Hippocampal formation (tissue), 2 donors: ENCODE results near the gene CCDC170.

Experiments used
- DNase-seq, 2 donors: peaks; one replicate each; lab custom pipeline; 2025; lab: John Stamatoyannopoulos, UW

Gene CCDC170

DNA sequence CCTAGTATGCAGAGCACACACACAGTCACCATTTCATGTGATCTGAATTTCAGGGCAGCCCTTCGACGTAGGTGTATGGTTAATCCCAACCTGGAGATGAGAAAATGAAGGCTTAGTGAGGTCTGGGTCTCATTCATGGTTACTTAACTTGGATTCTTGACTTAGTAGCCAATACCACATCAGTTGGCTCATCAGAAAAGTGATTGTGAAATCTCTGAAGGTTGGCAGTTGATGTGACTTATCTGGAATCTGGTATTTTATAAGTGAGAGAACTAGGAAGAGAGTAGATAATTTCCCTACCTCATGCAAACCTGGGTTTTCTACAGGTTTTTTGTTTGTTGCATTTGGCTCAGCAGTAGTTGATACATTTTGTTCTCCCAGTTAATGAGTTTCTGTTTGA is 123.7 kb downstream of the CCDC170 start:
- no peak for DNase-seq

DNA sequence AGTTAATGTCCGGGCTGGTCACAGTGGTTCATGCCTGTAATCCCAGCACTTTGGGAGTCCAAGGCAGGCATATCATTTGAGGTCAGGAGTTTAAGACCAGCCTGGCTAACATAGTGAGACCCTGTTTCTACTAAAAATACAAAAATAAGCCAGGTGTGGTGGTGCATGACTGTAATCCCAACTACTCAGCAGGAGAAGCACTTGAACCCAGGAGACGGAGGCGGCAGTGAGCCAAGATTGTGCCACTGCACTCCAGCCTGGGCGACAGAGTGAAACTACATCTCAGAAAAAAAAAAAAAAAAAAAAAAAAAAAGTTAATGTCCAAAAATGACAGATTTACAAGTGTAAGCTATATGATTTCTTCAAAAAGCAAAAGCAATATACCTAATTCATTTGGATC is 124.9 kb downstream of the CCDC170 start:
- no peak for DNase-seq

DNA sequence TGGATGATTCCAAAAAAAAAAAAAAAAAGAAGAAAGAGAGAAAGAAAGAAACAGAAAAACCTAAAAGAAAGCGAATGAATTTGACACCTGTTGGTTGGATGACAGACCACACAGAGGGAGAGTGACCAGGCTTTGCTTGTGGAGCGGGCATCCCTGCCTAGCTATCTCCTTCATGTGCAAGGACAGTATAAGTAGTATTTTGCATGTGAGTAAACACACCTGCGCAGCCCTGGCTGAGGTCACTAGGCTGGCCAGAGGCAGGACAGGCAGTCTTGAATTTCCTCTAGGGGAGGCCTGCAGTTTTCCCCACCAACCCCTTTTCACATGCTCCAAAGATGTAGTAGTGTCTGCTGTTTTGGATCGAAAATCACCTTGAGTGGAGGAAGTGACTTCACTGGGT is 126.4 kb downstream of the CCDC170 start:
- DNase-seq, result no peak

DNA sequence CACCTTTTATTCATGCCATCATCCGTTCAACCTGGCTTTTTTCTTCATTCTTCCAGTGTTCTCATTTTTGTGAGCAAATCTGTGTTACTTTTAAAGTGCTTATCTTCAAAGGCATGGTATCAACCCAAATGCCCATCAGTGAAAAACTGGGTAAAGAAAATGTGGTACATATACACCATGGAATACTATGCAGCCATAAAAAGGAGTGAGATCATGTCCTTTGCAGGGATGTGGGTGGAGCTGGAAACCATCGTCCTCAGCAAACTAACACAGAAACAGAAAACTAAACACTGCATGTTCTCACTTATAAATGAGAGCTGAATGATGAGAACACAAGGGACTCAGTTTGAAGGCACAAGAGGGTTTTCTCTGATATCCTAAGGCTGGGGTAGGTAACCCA is 130.3 kb downstream of the CCDC170 start:
- DNase-seq, result no peak

DNA sequence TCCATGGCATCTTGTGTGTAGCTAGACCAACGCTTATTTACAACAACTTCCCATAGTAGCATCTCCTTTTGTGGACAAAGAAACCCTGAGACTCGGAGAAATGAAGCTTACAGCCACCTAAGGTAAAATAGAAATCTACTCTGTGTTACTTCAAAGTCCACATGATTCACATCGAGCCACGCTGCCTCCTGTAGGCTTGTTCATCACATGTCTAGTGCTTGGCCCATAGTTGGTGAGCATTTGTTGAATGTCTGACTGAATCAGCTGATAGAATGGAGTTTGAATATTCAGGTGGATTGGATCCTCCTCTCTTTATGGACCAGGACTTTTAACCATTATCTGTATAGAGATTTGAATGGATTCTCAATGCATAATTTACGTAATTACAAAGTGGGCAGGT is 130.7 kb downstream of the CCDC170 start:
- no peak for DNase-seq

DNA sequence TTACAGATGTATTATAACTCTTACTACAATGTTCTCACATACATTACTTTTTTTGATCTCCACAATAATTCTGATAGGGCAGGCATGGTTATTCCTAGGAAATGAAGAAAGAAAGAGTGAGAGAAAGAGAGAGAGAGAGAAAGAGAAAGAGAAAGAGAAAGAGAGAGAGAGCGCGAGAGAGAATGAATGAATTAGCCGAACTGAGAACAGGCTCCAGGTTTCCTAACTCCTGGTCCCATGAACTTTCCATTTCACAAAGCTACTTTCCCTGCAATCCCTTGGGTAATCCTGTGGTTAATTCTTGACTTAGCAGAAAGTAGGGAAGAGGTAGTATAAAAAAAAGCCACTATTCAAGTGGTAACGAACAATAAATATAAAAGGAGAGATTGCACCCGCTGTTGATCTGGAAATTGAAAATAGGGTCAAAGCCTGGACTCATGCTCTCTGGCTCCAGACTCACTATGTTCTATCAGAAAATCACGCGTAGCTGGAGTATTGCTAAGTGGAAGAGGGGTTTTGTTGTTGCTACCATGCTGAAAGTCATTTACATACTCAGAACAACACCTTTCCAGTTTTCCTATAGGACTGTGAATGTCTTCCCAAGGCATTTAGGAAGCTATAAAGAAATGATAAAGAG is 131.2 kb downstream of the CCDC170 start:
- no peak for DNase-seq

GRCh38 chr6:151627689-151628444 is 134.1 kb downstream of the CCDC170 start:
- DNase-seq, result no peak

DNA sequence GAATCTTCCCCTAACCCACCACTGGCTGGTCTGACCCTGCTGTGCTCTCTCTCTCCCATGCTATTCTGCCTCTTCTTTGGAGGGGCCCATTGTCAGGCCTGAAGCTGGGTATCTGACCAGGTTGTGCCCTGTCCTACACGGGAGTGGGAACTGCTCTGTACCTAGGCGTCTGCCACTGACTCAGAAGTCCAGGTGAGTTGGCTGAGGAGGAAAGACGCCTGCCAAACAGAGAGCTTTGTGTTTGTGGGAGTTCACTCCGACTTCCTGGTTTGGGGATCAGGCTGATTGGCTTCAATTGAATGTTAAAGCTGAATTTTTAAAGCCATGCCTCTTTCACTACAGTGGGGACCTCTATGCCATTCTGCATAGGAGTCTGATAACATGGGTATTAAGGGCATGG is 136.0 kb downstream of the CCDC170 start:
- DNase-seq, result no peak

GRCh38 chr6:151630387-151630786 is 136.6 kb downstream of the CCDC170 start:
- no peak for DNase-seq

GRCh38 chr6:151630991-151631655 is 137.3 kb downstream of the CCDC170 start:
- DNase-seq, result no peak

DNA sequence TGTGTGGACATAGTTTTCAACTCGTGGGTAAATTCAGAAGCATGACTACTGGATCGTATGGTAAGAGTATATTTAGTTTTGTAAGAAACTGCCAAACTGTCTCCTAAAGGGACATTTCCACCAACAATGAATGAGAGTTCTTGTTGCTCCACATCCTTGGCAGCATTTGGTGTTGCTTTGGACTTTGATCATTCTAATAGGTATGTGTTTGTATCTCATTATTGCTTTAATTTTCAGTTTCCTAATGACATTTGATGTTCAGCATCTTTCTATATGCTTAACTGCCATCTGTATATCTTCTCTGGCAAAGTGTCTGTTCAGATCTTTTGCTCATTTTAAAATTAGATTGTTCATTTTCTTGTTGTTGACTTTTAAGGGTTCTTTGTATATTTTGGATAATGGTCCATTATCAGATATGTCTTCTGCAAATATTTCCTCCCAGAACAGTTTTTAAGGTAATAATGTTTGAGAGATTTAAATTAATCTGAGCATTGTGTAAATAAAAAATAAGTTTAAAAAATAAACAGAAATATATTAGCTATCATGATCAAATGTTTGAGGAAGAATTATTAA is 138.7 kb downstream of the CCDC170 start:
- DNase-seq, result no peak

- no peak for DNase-seq
These were observed 139.9 kb downstream of the CCDC170 start for GRCh38 chr6:151633526-151634335.

DNA sequence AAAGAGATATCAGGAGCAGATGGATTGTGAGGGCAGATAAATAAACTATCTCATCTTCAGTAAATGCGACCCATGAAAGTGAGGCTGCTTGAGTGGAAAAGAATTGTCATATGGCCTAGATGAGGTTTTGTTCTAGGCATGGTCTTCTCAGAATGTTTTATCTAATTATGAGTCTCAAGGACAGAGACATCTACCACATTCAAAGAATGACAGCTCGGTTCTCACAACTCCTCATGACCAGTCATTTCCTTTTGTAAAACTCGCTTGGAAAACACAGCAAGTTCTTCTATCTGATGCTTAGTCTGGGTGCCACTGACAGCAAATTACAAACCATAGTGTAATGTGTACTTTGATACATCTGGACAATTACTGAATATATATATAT is 140.5 kb downstream of the CCDC170 start:
- no peak for DNase-seq

DNA sequence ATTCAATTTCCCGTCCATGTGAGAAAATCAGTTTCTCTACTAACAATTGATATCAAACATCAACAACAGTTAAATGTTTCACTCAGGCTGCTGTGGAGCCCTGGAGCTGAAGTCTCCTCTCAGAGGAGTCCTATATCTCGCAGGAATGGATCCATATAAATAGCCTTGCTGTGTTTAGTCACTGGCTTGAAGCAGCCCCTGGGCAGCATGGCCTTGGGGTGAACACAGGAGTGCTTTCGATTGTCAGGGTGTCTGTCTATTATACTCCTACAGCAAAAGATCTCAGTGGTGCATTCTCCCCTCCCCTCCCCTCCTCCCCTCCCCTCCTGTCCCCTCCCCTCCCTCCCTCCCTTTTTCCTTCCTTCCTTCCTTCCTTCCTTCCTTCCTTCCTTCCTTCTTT is 141.9 kb downstream of the CCDC170 start:
- DNase-seq, result no peak

GRCh38 chr6:151637814-151638213 is 144.0 kb downstream of the CCDC170 start:
- DNase-seq, result no peak

DNA sequence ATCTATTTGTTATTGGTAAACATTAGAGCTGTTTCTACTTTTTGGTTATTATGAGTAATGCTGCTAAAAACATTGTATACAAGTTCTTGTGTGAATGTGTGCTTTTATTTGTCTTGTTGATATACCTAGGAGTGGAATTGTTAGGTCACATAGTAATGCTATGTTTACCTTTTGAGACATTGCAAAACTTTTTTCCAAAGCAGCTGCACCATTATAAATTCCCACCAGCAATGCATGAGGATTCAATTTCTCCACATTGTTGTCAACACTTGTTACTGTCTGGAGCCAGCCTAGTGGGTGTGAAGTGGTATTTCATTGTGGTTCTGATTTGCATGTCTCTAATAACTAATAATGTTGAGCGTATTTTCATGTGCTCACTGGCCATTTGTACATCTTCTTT is 145.9 kb downstream of the CCDC170 start:
- DNase-seq, result no peak

- DNase-seq, result no peak
These were observed 147.2 kb downstream of the CCDC170 start for GRCh38 chr6:151641028-151641427.

GRCh38 chr6:151647976-151648639 is 154.3 kb downstream of the CCDC170 start:
- DNase-seq, result no peak

- DNase-seq, result no peak
These were observed 156.0 kb downstream of the CCDC170 start for GRCh38 chr6:151649835-151650234.

DNA sequence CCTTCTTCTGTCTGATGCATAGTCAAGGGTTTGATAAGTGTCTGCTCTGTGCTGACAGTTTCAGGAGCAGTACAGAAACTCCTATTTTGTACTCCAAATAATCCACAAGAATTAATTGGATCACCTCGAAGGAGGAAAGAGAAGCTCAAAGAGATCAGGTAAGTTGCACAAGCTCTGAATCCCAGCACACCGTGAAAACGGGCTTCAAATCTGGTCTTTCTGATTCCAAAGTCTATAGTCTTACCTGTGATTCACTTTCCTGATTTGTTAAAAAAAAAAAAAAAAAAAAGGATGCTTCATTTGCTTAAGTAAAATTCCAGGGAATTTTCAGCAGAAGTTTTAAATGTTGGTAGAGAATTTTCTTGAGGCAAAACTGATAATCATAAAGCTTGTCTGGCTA is 157.8 kb downstream of the CCDC170 start:
- DNase-seq, result no peak

DNA sequence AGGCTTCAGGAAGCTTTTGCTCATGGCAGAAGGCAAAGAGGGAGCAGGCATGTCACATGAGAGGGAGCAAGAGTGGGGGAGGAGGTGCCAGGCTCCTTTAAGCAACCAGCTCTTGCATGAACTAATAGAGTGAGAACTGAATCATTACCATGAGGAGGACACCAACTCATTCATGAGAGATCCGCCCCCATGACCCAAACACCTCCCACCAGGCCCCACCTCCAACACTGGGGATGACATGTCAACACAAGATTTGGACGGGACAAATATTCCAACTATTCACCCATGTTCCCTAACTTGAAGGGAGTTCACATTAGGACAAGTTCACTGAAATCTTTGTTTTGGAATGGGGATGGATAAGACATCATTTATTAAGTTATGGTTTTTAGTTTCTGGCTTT is 158.5 kb downstream of the CCDC170 start:
- no peak for DNase-seq

DNA sequence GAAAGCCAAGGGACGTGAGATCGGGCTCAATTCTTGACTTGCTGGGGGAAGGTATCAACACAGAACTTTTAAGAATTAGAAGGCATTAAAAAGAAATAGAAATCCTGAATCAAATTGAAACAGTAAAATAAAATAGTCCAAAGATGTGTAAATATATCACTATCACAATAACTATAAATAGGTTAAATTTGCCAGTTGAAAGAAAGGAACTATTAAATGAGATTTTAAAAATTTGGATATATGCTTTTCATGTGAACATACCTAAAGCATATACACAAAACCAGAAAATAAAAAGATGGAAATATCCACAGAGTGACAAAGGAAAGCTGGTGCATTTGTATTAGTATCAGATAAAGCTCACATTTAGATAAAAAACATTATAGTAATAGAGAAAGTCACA is 161.3 kb downstream of the CCDC170 start:
- no peak for DNase-seq
